PC-3 (cell line): ENCODE results near the gene PRSS50. TPM values are rescaled to one million over a fixed set of nuclear protein-coding genes. Genes with fewer than 3 reads are reported as not detected.

Experiments used
- ATAC-seq: fragments of 200-7000 bp; cut with Tn5 transposase; 2 replicates; pipeline ENCODE4 v1.9.1; 2020; ENCODE audit warnings: mild to moderate bottlenecking, moderate library complexity
- BruUV-seq: library from RNA; stranded (reverse); fragments of 400-500 nt; replicated peaks from 2 replicates; lab custom pipeline; 2021; lab: Mats Ljungman, UMichigan
- CTCF ChIA-PET: fragments of 300-600 bp; sonication (Branson Sonifier 250); formaldehyde crosslinking; loops from one replicate; lab custom pipeline; 2022; ENCODE audit warnings: antibody characterized with exemption; lab: Charles Lee
- POLR2A ChIA-PET: fragments of 300-600 bp; sonication (Branson Sonifier 250); formaldehyde crosslinking; loops from one replicate; lab custom pipeline; 2022; ENCODE audit warnings: antibody characterized with exemption; ENCODE audit not compliant: unreplicated experiment; lab: Charles Lee
- DNase-seq: peaks from one replicate; pipeline ENCODE4 v3.0.0-alpha.2; 2015
- H2AFZ ChIP-seq: fragments of 300-600 bp; sonication (generic); 2 replicates; pipeline ENCODE4 v1.6.0; 2016; ENCODE audit warnings: antibody characterized with exemption, low read length
- H3F3A ChIP-seq: fragments of 300-600 bp; sonication (generic); one replicate; pipeline ENCODE4 v1.6.0; 2017; ENCODE audit warnings: antibody characterized with exemption, low read length, control low read depth, mild to moderate bottlenecking; ENCODE audit not compliant: unreplicated experiment
- H3K27ac ChIP-seq: fragments of 300-600 bp; sonication (generic); 2 replicates; pipeline ENCODE4 v1.5.1; 2016; ENCODE audit warnings: mild to moderate bottlenecking, low read length
- H3K27me3 ChIP-seq: fragments of 300-600 bp; sonication (generic); 2 replicates; pipeline ENCODE4 v1.6.1; 2016; ENCODE audit warnings: low read length, mixed read lengths
- H3K36me3 ChIP-seq: fragments of 300-600 bp; sonication (generic); 2 replicates; pipeline ENCODE4 v1.6.1; 2016; ENCODE audit warnings: low read depth, mixed run types, low read length, mixed read lengths
- H3K4me1 ChIP-seq: fragments of 300-600 bp; sonication (generic); 2 replicates; pipeline ENCODE4 v1.5.1; 2016; ENCODE audit warnings: low read length; ENCODE audit not compliant: insufficient read depth
- H3K4me2 ChIP-seq: fragments of 300-600 bp; sonication (generic); 2 replicates; pipeline ENCODE4 v1.6.0; 2016; ENCODE audit warnings: low read length
- H3K4me3 ChIP-seq: fragments of 300-600 bp; sonication (generic); 2 replicates; pipeline ENCODE4 v1.5.1; 2016; ENCODE audit warnings: mild to moderate bottlenecking, low read length, mixed read lengths
- H3K79me2 ChIP-seq: fragments of 300-600 bp; sonication (generic); 2 replicates; pipeline ENCODE4 v1.6.1; 2017; ENCODE audit warnings: low read length, mixed read lengths
- H3K9ac ChIP-seq: fragments of 300-600 bp; sonication (generic); 2 replicates; pipeline ENCODE4 v1.6.0; 2016; ENCODE audit warnings: mild to moderate bottlenecking, low read length
- H3K9me2 ChIP-seq: fragments of 300-600 bp; sonication (generic); replicated peaks from 2 replicates; pipeline ENCODE4 v1.6.1; 2016; ENCODE audit warnings: mixed run types, low read length, mixed read lengths
- H3K9me3 ChIP-seq: fragments of 300-600 bp; sonication (generic); 2 replicates; pipeline ENCODE4 v1.6.1; 2016; ENCODE audit warnings: low read length, mixed read lengths
- H4K20me1 ChIP-seq: fragments of 300-600 bp; sonication (generic); 2 replicates; pipeline ENCODE4 v1.6.1; 2016; ENCODE audit warnings: low read length, mixed read lengths
- CTCF ChIP-seq: fragments of 300-600 bp; sonication (generic); conservative IDR thresholded peaks from 2 replicates; pipeline ENCODE4 v1.5.1; 2017; ENCODE audit warnings: antibody characterized with exemption, low read depth, mild to moderate bottlenecking, low read length
- EZH2 ChIP-seq: fragments of 300-600 bp; sonication (generic); IDR thresholded peaks from one replicate; pipeline ENCODE4 v1.6.1; 2017; ENCODE audit warnings: antibody characterized with exemption, mild to moderate bottlenecking, low read length; ENCODE audit not compliant: unreplicated experiment
- EZH2phosphoT487 ChIP-seq: fragments of 300-600 bp; sonication (generic); IDR thresholded peaks from 2 replicates; pipeline ENCODE4 v1.6.1; 2018; ENCODE audit warnings: mild to moderate bottlenecking, antibody characterized with exemption, low read length, borderline replicate concordance
- intact Hi-C: fragments of 100-400 bp; cut with micrococcal nuclease; formaldehyde crosslinking; loops from 2 replicates; pipeline ENCODE4 v1.9.0; 2023
- total RNA-seq: library from RNA; depleted of rRNA; stranded (reverse); fragments of >200 nt; gene quantifications from 2 replicates; pipeline ENCODE4 v1.2.3, GENCODE V29; 2014

Gene PRSS50
- total RNA-seq, 1 experiment from 2014 or later, result not detected

GRCh38 chr3:46684891-46685290 is 32.8 kb downstream of the PRSS50 start:
- H3K9me3 ChIP-seq, result no peaks in the 10 kb centered on the region
- DNase-seq, result no peak
- no peak for ATAC-seq
- H3K9ac ChIP-seq, result no peak overlapping the region
- H3K4me2 ChIP-seq, result no peak overlapping the region
- no peaks in the 10 kb centered on the region for H4K20me1 ChIP-seq
- H3F3A ChIP-seq, result no peaks in the 10 kb centered on the region
- ChIA-PET CTCF (no interaction called here), POLR2A (no interaction called here)
- no peaks in the 10 kb centered on the region for H3K4me1 ChIP-seq
- TF ChIP-seq EZH2phosphoT487, result no peak
- TF ChIP-seq CTCF, result no peak
- TF ChIP-seq EZH2, result no peak
- no peaks in the 10 kb centered on the region for H3K27me3 ChIP-seq
- H3K4me3 ChIP-seq, result no peak overlapping the region
- intact Hi-C loops, result no loop called here
- H3K27ac ChIP-seq, result no peak overlapping the region
- peaks cover 7% of the 10 kb centered on the region; the same call in 1 of the 2 replicates for H3K36me3 ChIP-seq
- no peaks in the 10 kb centered on the region for H3K9me2 ChIP-seq
- no peaks in the 10 kb centered on the region for H3K79me2 ChIP-seq
- no peak overlapping the region for H2AFZ ChIP-seq
- no TSS peak for BruUV-seq

- no TSS peak for BruUV-seq
- ChIA-PET CTCF (no interaction called here), POLR2A (no interaction called here)
- Histone ChIP-seq H3K4me3 (no peak overlapping the region), H3F3A (no peaks in the 10 kb centered on the region), H3K9ac (no peak overlapping the region), H3K27me3 (no peaks in the 10 kb centered on the region), H4K20me1 (no peaks in the 10 kb centered on the region), H3K36me3 (peaks cover 7% of the 10 kb centered on the region; the same call in 1 of the 2 replicates), H3K79me2 (no peaks in the 10 kb centered on the region), H3K4me2 (no peak overlapping the region), H3K9me2 (no peaks in the 10 kb centered on the region), H2AFZ (no peak overlapping the region), H3K4me1 (no peaks in the 10 kb centered on the region), H3K27ac (no peak overlapping the region), H3K9me3 (no peaks in the 10 kb centered on the region)
- DNase-seq (no peak), ATAC-seq (no peak)
- TF ChIP-seq EZH2phosphoT487 (no peak), EZH2 (no peak), CTCF (no peak)
- intact Hi-C loops, result no loop called here
These were observed 34.7 kb downstream of the PRSS50 start for GRCh38 chr3:46682974-46683373.

GRCh38 chr3:46681856-46682540 is 35.7 kb downstream of the PRSS50 start:
- H3K79me2 ChIP-seq, result no peaks in the 10 kb centered on the region
- CTCF ChIA-PET, result interaction anchor here (0.6 kb wide), 1 partner anchor 52 kb away, joined by 6 read pairs; no protein-coding TSS in a partner anchor
- no peak overlapping the region for H2AFZ ChIP-seq
- H3K9ac ChIP-seq, result no peak overlapping the region
- no peaks in the 10 kb centered on the region for H3F3A ChIP-seq
- peaks cover 7% of the 10 kb centered on the region; the same call in 1 of the 2 replicates for H3K36me3 ChIP-seq
- no peaks in the 10 kb centered on the region for H3K27me3 ChIP-seq
- no TSS peak for BruUV-seq
- H3K4me3 ChIP-seq, result no peak overlapping the region
- H3K9me2 ChIP-seq, result no peaks in the 10 kb centered on the region
- TF ChIP-seq EZH2phosphoT487, result no peak
- TF ChIP-seq EZH2, result no peak
- no peak for TF ChIP-seq CTCF
- no peaks in the 10 kb centered on the region for H4K20me1 ChIP-seq
- no peak for DNase-seq
- H3K9me3 ChIP-seq, result no peaks in the 10 kb centered on the region
- no peak for ATAC-seq
- no peaks in the 10 kb centered on the region for H3K4me1 ChIP-seq
- no peak overlapping the region for H3K27ac ChIP-seq
- POLR2A ChIA-PET, result no interaction called here
- intact Hi-C loops, result no loop called here
- H3K4me2 ChIP-seq, result no peak overlapping the region
